ENCODE measurements around the gene CKB. TPM values are rescaled to one million over a fixed set of nuclear protein-coding genes. Genes with fewer than 3 reads are reported as not detected.

Gene CKB
- total RNA-seq, 1 experiment from 2014 or later, result 28.2 TPM

- no peak for DNase-seq
- Mint-ChIP-seq H3K9me3 (ENCODE audit: low read depth, unreplicated experiment) (no peaks in the 10 kb centered on the region), H3K27me3 (ENCODE audit: unreplicated experiment) (no peaks in the 10 kb centered on the region), H3K4me3 (ENCODE audit: low read depth, unreplicated experiment) (no peak overlapping the region), H3K27ac (ENCODE audit: unreplicated experiment) (no peak overlapping the region), H3K36me3 (ENCODE audit: insufficient read depth, unreplicated experiment) (peaks cover 48% of the 10 kb centered on the region), H3K4me1 (ENCODE audit: low read depth, unreplicated experiment) (peaks cover 16% of the 10 kb centered on the region)
- TF ChIP-seq, protein P1, sequence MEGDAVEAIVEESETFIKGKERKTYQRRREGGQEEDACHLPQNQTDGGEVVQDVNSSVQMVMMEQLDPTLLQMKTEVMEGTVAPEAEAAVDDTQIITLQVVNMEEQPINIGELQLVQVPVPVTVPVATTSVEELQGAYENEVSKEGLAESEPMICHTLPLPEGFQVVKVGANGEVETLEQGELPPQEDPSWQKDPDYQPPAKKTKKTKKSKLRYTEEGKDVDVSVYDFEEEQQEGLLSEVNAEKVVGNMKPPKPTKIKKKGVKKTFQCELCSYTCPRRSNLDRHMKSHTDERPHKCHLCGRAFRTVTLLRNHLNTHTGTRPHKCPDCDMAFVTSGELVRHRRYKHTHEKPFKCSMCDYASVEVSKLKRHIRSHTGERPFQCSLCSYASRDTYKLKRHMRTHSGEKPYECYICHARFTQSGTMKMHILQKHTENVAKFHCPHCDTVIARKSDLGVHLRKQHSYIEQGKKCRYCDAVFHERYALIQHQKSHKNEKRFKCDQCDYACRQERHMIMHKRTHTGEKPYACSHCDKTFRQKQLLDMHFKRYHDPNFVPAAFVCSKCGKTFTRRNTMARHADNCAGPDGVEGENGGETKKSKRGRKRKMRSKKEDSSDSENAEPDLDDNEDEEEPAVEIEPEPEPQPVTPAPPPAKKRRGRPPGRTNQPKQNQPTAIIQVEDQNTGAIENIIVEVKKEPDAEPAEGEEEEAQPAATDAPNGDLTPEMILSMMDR (IDR thresholded peaks at IDR 0.05; ENCODE audit: unreplicated experiment), result no peak
- intact Hi-C loops (cut with micrococcal nuclease; ENCODE audit: unreplicated experiment), result no loop called here
- CTCF ChIA-PET, result interaction anchor here (0.7 kb wide), 1 partner anchor 21 kb away, joined by 3 read pairs; no protein-coding TSS in a partner anchor
- BruUV-seq (replicated peaks), result no TSS peak
These were observed 9.0 kb upstream of the CKB start for GRCh38 chr14:103531421-103532215.

GRCh38 chr14:103530831-103531230 lies 8.2 kb upstream of the CKB start:
- Mint-ChIP-seq H3K27ac (ENCODE audit: unreplicated experiment) (no peak overlapping the region), H3K9me3 (ENCODE audit: low read depth, unreplicated experiment) (no peaks in the 10 kb centered on the region), H3K4me1 (ENCODE audit: low read depth, unreplicated experiment) (peaks cover 19% of the 10 kb centered on the region), H3K36me3 (ENCODE audit: insufficient read depth, unreplicated experiment) (peaks cover 48% of the 10 kb centered on the region), H3K27me3 (ENCODE audit: unreplicated experiment) (no peaks in the 10 kb centered on the region), H3K4me3 (ENCODE audit: low read depth, unreplicated experiment) (no peak overlapping the region)
- TF ChIP-seq, protein P1 (IDR thresholded peaks at IDR 0.05; ENCODE audit: unreplicated experiment), result no peak
- BruUV-seq (replicated peaks), result no TSS peak
- intact Hi-C loops (cut with micrococcal nuclease; ENCODE audit: unreplicated experiment), result no loop called here
- CTCF ChIA-PET, result no interaction called here
- no peak for DNase-seq

- DNase-seq, result no peak
- CTCF ChIA-PET, result no interaction called here
- no TSS peak for BruUV-seq (replicated peaks)
- Mint-ChIP-seq H3K27ac (ENCODE audit: unreplicated experiment) (no peak overlapping the region), H3K27me3 (ENCODE audit: unreplicated experiment) (no peaks in the 10 kb centered on the region), H3K4me1 (ENCODE audit: low read depth, unreplicated experiment) (peaks cover 23% of the 10 kb centered on the region), H3K36me3 (ENCODE audit: insufficient read depth, unreplicated experiment) (peaks cover 48% of the 10 kb centered on the region), H3K9me3 (ENCODE audit: low read depth, unreplicated experiment) (no peaks in the 10 kb centered on the region), H3K4me3 (ENCODE audit: low read depth, unreplicated experiment) (peak overlapping the region; percentile 74)
- intact Hi-C loops (cut with micrococcal nuclease; ENCODE audit: unreplicated experiment), result no loop called here
- TF ChIP-seq, protein P1 (IDR thresholded peaks at IDR 0.05; ENCODE audit: unreplicated experiment), result no peak
These were observed 7.8 kb upstream of the CKB start for GRCh38 chr14:103530390-103530789.

DNA sequence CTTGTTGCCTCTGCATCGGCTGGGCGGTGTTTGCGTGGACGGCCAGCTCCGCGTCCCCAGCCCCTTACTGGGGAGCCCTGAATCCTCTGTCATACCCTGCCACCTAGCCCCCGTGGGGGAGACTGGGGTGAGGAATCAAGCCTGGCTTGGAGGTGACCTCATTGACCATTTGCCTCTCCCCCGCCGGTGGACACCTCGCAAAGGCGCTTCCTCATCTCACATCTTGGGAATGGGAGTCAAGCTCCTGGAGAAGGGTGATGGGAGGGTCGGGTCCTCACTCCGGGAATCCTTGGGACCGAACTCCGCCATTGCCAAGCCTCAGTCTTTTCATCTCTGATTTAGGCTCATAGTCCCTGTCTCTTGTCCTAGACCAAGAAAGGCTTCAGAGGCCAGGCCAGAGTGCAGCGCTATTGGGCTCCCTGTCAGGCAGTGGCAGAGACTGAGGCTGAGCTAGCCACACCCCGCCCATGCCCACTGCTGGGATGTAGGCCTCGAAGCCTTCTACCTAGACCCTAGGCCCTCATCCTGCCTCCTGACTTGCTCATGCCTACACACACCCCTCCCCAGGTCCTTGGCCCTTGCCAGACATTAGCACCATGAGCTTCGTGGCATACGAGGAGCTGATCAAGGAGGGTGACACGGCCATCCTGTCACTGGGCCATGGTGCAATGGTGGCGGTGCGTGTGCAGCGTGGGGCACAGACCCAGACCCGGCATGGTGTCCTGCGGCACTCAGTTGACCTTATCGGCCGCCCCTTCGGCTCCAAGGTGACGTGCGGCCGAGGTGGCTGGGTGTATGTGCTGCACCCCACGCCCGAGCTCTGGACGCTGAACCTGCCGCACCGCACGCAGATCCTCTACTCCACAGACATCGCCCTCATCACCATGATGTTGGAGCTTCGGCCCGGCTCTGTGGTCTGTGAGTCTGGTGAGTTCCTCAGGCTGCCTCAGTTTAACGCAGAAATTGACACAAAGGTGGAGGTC lies 7.0 kb upstream of the CKB start:
- Mint-ChIP-seq H3K4me1 (ENCODE audit: low read depth, unreplicated experiment) (peaks cover 31% of the 10 kb centered on the region), H3K27me3 (ENCODE audit: unreplicated experiment) (no peaks in the 10 kb centered on the region), H3K9me3 (ENCODE audit: low read depth, unreplicated experiment) (no peaks in the 10 kb centered on the region), H3K27ac (ENCODE audit: unreplicated experiment) (peak overlapping the region; percentile 70), H3K4me3 (ENCODE audit: low read depth, unreplicated experiment) (peak overlapping the region; percentile 74), H3K36me3 (ENCODE audit: insufficient read depth, unreplicated experiment) (peaks cover 48% of the 10 kb centered on the region)
- CTCF ChIA-PET, result interaction anchor here (1.7 kb wide), 1 partner anchor 10 kb away, joined by 10 read pairs; no protein-coding TSS in a partner anchor
- no peak for DNase-seq
- intact Hi-C loops (cut with micrococcal nuclease; ENCODE audit: unreplicated experiment), result no loop called here
- TSS peak; percentile 87 for BruUV-seq (replicated peaks)
- TF ChIP-seq, protein P1 (IDR thresholded peaks at IDR 0.05; ENCODE audit: unreplicated experiment), result no peak
